ENCODE data around the gene KRTAP5-9. TPM values are rescaled to one million over a fixed set of nuclear protein-coding genes. Genes with fewer than 3 reads are reported as not detected.
"Not testable (repeated sequence)": the region's sequence is repeated elsewhere in the genome, so short reads cannot be mapped to it uniquely, and the experiment has no call there.

Gene KRTAP5-9
- total RNA-seq, 4 donors from 2014 or later = not detected

- Histone ChIP-seq H3K27me3 (no peaks in the 10 kb centered on the region), H3K36me3 (no peaks in the 10 kb centered on the region), H3K9me3 (no peaks in the 10 kb centered on the region), H3K4me1 (no peaks in the 10 kb centered on the region), H3K4me3 (no peak overlapping the region), H3K27ac (no peak overlapping the region)
- intact Hi-C loops (cut with DNase I; ENCODE audit: low total_unique reads) = no loop called here
- DNase-seq = no peak
- no peak for TF ChIP-seq CTCF (IDR thresholded peaks at IDR 0.05)
- TF ChIP-seq POLR2A (IDR thresholded peaks at IDR 0.05) = no peak
Measured at GRCh38 chr11:71535825-71536224, 12.4 kb upstream of the KRTAP5-9 start.

GRCh38 chr11:71537537-71537936 lies 10.7 kb upstream of the KRTAP5-9 start:
- intact Hi-C loops (cut with DNase I; ENCODE audit: low total_unique reads) = no loop called here
- H3K27ac ChIP-seq = no peak overlapping the region
- H3K36me3 ChIP-seq = no peaks in the 10 kb centered on the region
- H3K27me3 ChIP-seq = no peaks in the 10 kb centered on the region
- no peak for DNase-seq
- no peaks in the 10 kb centered on the region for H3K4me1 ChIP-seq
- H3K9me3 ChIP-seq = no peaks in the 10 kb centered on the region
- no peak overlapping the region for H3K4me3 ChIP-seq
- TF ChIP-seq CTCF (IDR thresholded peaks at IDR 0.05) (no peak), POLR2A (IDR thresholded peaks at IDR 0.05) (no peak)

GRCh38 chr11:71537977-71538665 lies 10.1 kb upstream of the KRTAP5-9 start, which contains the start of gene KRTAP5-8:
Gene KRTAP5-8, plus strand, starts transcription at chr11:71538025. Its CDS starts 31 bp downstream, at chr11:71538056.
- intact Hi-C loops (cut with DNase I; ENCODE audit: low total_unique reads); H3K4me3 ChIP-seq; DNase-seq; H3K27me3 ChIP-seq; H3K4me1 ChIP-seq; H3K9me3 ChIP-seq; H3K27ac ChIP-seq; H3K36me3 ChIP-seq: not testable (repeated sequence)

- intact Hi-C loops (cut with DNase I; ENCODE audit: low total_unique reads) = no loop called here
- no peak overlapping the region for H3K27ac ChIP-seq
- H3K4me1 ChIP-seq = no peaks in the 10 kb centered on the region
- TF ChIP-seq CTCF (IDR thresholded peaks at IDR 0.05) (no peak), POLR2A (IDR thresholded peaks at IDR 0.05) (no peak)
- H3K9me3 ChIP-seq = no peaks in the 10 kb centered on the region
- DNase-seq = no peak
- no peaks in the 10 kb centered on the region for H3K27me3 ChIP-seq
- no peaks in the 10 kb centered on the region for H3K36me3 ChIP-seq
- no peak overlapping the region for H3K4me3 ChIP-seq
Measured at GRCh38 chr11:71538666-71538990, 9.6 kb upstream of the KRTAP5-9 start.

- H3K4me1 ChIP-seq = no peaks in the 10 kb centered on the region
- TF ChIP-seq POLR2A (IDR thresholded peaks at IDR 0.05) = no peak
- no peak for TF ChIP-seq CTCF (IDR thresholded peaks at IDR 0.05)
- no peak overlapping the region for H3K4me3 ChIP-seq
- no peak for DNase-seq
- H3K36me3 ChIP-seq = no peaks in the 10 kb centered on the region
- no peaks in the 10 kb centered on the region for H3K9me3 ChIP-seq
- intact Hi-C loops (cut with DNase I; ENCODE audit: low total_unique reads) = no loop called here
- no peaks in the 10 kb centered on the region for H3K27me3 ChIP-seq
- H3K27ac ChIP-seq = no peak overlapping the region
Measured at GRCh38 chr11:71539017-71539416, 9.2 kb upstream of the KRTAP5-9 start.

- not testable (repeated sequence) for H3K4me1 ChIP-seq, DNase-seq
Measured at GRCh38 chr11:71539971-71540370, 8.2 kb upstream of the KRTAP5-9 start.

GRCh38 chr11:71540521-71541304 lies 7.5 kb upstream of the KRTAP5-9 start:
- not testable (repeated sequence) for H3K4me1 ChIP-seq

More at GRCh38 chr11:71539971-71540370, 8.2 kb upstream of the KRTAP5-9 start:
- H3K36me3 ChIP-seq; H3K9me3 ChIP-seq; H3K4me3 ChIP-seq; intact Hi-C loops (cut with DNase I; ENCODE audit: low total_unique reads); H3K27ac ChIP-seq; H3K27me3 ChIP-seq: not testable (repeated sequence)

More at GRCh38 chr11:71540521-71541304, 7.5 kb upstream of the KRTAP5-9 start:
- H3K36me3 ChIP-seq; DNase-seq; H3K27me3 ChIP-seq; H3K4me3 ChIP-seq; intact Hi-C loops (cut with DNase I; ENCODE audit: low total_unique reads); H3K27ac ChIP-seq; H3K9me3 ChIP-seq: not testable (repeated sequence)
